ENCODE results near the gene SDF2L1. TPM values are rescaled to one million over a fixed set of nuclear protein-coding genes. Genes with fewer than 3 reads are reported as not detected.

The SDF2L1 gene
- total and polyA plus RNA-seq, 2 of the 13 experiments (the other 11 are each of a cell fraction or from before 2014, with no cell fraction given) = 18.0 to 57.4 TPM

DNA sequence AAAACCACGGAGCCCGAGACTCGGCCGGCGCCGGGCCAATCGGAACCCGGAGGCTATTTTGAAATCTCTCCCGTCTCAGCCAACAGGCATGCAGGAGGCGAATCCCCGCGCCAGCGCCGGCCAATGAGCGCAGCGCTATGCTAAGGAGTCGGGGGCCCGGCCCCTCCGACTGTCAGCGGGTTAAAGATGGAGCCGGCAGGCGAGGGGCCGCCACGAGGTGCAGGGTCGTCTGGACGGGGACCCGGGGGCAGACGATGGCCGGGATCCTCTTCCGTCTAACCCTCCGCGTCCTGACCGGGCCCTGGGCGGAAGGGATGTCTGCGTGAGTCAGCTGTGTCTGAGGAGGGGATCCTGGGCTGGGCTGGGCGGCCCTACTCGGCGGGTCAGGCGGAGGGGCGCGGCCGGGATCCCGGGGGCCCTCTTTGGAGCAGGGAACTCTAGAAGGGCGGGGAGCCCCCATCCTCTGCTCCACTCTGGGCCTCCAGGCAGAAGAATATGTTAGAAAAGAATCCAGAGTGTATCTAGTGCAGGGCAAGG, 10.0 kb downstream of the SDF2L1 start (continued):
- TF ChIP-seq, protein P1, sequence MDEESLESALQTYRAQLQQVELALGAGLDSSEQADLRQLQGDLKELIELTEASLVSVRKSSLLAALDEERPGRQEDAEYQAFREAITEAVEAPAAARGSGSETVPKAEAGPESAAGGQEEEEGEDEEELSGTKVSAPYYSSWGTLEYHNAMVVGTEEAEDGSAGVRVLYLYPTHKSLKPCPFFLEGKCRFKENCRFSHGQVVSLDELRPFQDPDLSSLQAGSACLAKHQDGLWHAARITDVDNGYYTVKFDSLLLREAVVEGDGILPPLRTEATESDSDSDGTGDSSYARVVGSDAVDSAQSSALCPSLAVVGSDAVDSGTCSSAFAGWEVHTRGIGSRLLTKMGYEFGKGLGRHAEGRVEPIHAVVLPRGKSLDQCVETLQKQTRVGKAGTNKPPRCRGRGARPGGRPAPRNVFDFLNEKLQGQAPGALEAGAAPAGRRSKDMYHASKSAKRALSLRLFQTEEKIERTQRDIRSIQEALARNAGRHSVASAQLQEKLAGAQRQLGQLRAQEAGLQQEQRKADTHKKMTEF (CRISPR knock-in tag; IDR thresholded peaks at IDR 0.05) = peak; percentile 55; the same call in 1 of the 2 replicates
- TF ChIP-seq HMGA1 (CRISPR knock-in tag; conservative IDR thresholded peaks at IDR 0.05) (no peak), ZNF749 (CRISPR knock-in tag; IDR thresholded peaks at IDR 0.05; ENCODE audit: borderline replicate concordance) (peak; percentile 80; the same call in 1 of the 2 replicates), KDM6A (CRISPR knock-in tag; IDR thresholded peaks at IDR 0.05; ENCODE audit: low read depth) (no peak), SATB2 (CRISPR knock-in tag; IDR thresholded peaks at IDR 0.05) (0 out of 2 replicates have a peak, but pooled peaks have one; percentile 35), ZFY (CRISPR knock-in tag; IDR thresholded peaks at IDR 0.05) (peak; percentile 58), ZNF343 (CRISPR knock-in tag; IDR thresholded peaks at IDR 0.05) (no peak), ZNF7 (CRISPR knock-in tag; IDR thresholded peaks at IDR 0.05) (no peak), HNRNPLL (IDR thresholded peaks at IDR 0.05; ENCODE audit: low read depth, low read length, poor library complexity, severe bottlenecking) (peak; percentile 48), ASH2L (IDR thresholded peaks at IDR 0.05; ENCODE audit: insufficient read length, low read depth, low read length) (peak; percentile 49), CHD2 (IDR thresholded peaks at IDR 0.05; ENCODE audit: low read depth, low read length) (0 out of 2 replicates have a peak, but pooled peaks have one; percentile 7), REL (CRISPR knock-in tag; conservative IDR thresholded peaks at IDR 0.05) (0 out of 2 replicates have a peak, but pooled peaks have one; percentile 58), ZNF232 (CRISPR knock-in tag; IDR thresholded peaks at IDR 0.05; ENCODE audit: borderline replicate concordance) (no peak), ZFX (CRISPR knock-in tag; IDR thresholded peaks at IDR 0.05; ENCODE audit: low read depth) (peak; percentile 53; the same call in 1 of the 2 replicates), PHF8 (CRISPR knock-in tag; IDR thresholded peaks at IDR 0.05) (peak; percentile 74), CEBPB (IDR thresholded peaks at IDR 0.05; ENCODE audit: borderline replicate concordance, low read depth, low read length) (peak; percentile 9; the same call in 1 of the 2 replicates), TGIF2 (CRISPR knock-in tag; IDR thresholded peaks at IDR 0.05) (peak; percentile 68; the same call in 1 of the 2 replicates), SKI (IDR thresholded peaks at IDR 0.05; ENCODE audit: partially characterized antibody) (peak; percentile 7), AKNA (CRISPR knock-in tag; IDR thresholded peaks at IDR 0.05; ENCODE audit: borderline replicate concordance) (no peak)
- TF ChIP-seq, protein P2, sequence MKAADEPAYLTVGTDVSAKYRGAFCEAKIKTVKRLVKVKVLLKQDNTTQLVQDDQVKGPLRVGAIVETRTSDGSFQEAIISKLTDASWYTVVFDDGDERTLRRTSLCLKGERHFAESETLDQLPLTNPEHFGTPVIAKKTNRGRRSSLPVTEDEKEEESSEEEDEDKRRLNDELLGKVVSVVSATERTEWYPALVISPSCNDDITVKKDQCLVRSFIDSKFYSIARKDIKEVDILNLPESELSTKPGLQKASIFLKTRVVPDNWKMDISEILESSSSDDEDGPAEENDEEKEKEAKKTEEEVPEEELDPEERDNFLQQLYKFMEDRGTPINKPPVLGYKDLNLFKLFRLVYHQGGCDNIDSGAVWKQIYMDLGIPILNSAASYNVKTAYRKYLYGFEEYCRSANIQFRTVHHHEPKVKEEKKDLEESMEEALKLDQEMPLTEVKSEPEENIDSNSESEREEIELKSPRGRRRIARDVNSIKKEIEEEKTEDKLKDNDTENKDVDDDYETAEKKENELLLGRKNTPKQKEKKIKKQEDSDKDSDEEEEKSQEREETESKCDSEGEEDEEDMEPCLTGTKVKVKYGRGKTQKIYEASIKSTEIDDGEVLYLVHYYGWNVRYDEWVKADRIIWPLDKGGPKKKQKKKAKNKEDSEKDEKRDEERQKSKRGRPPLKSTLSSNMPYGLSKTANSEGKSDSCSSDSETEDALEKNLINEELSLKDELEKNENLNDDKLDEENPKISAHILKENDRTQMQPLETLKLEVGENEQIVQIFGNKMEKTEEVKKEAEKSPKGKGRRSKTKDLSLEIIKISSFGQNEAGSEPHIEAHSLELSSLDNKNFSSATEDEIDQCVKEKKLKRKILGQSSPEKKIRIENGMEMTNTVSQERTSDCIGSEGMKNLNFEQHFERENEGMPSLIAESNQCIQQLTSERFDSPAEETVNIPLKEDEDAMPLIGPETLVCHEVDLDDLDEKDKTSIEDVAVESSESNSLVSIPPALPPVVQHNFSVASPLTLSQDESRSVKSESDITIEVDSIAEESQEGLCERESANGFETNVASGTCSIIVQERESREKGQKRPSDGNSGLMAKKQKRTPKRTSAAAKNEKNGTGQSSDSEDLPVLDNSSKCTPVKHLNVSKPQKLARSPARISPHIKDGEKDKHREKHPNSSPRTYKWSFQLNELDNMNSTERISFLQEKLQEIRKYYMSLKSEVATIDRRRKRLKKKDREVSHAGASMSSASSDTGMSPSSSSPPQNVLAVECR (CRISPR knock-in tag; IDR thresholded peaks at IDR 0.05; ENCODE audit: borderline replicate concordance) = peak; percentile 80; the same call in 1 of the 2 replicates
